GM19023 (cell line): ENCODE results near the gene ARPC5.

Experiments
- ATAC-seq: cut with Tn5 transposase; IDR thresholded peaks from one replicate; pipeline ENCODE4 v1.9.1; 2021; ENCODE audit warnings: mild to moderate bottlenecking, moderate library complexity; ENCODE audit not compliant: unreplicated experiment

Gene ARPC5

DNA sequence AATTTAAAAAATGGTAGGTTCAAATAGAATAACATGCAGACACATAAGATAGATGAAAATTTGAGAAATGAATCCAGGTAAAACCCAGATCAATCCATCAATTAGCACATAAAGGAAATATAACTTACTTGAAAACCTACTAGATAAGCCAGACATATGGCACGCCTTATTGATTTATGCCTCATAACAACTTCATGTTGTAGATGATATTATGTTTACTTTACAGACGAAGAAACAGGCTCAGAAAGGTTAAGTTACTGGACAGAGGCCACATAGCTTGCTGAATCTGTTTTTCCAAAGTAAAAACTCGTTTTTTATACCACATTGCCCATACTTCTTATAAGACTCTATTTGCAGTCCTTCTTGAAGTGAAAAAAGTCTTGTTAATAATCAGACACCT lies 23.2 kb downstream of the ARPC5 start:
- no peak for ATAC-seq

DNA sequence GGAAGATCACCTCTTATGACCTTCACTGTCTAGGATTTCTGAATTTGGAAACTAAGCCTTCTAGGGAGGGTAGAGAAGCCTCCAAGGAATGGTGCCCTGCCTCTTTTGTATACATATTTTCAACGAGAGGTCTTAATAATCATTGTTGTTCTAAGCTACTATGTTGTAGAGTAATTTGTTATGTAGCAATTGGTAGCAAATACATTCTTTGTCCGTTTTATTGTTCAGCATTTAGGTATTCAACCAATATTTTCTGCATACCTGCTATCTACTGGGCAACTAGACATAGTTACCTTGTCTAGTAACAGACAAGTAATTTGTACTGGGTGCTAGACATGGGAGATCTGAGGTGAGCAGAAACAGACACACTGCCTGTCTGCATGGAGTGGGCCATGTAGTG lies 24.6 kb downstream of the ARPC5 start:
- ATAC-seq, result no peak

DNA sequence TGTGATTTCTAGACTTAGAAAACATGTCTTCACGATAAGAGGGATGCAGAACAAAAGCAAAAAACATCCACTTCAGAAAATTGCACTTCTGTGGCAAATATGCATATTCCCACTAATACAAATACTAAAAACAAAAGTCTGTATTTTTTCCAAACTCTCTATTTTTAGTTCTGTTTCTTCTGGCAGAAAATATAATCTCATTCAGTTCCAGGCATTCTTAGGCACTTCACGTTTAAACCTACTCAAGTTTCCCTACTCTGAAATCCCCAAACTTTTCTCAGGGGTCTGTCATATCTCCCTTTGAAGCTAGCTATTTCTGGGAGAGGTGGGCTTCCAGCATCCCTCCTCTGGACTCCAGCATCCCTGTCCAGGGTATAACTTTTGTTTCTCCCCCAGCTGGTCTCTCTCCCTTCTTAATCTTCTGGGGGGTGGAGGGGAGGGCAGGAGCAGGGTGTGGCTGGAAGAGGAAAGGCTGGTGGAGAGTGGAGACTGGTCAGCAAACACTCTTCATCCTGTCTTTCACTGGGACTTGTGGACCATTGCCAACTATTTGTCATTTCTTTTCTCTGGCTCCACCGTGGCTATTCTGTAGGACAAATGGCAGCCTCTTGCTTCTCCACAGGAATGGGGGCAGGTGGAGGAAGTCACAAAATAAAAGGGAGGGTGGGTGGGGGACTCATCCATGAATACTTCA lies 25.7 kb downstream of the ARPC5 start:
- no peak for ATAC-seq

DNA sequence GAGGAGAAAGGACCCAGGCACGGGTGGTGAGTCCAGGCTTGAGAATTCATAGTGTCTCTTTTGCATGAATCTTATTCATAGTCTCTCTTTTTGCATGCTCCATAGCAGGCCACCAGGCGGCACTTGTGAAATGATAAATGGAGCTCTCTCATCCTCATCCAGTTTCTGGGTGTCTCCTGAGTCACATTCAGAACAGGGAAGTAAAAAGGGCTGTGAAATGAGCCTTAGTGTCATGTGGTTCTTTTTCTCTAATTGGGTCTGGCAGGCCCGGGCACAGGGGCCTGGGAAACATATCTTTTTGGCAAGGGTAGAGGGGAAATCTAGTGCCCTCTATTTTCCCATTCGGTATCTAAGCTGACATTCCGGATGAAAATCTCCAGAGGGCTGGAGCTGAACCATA lies 26.3 kb downstream of the ARPC5 start:
- ATAC-seq, result peak; percentile 44

DNA sequence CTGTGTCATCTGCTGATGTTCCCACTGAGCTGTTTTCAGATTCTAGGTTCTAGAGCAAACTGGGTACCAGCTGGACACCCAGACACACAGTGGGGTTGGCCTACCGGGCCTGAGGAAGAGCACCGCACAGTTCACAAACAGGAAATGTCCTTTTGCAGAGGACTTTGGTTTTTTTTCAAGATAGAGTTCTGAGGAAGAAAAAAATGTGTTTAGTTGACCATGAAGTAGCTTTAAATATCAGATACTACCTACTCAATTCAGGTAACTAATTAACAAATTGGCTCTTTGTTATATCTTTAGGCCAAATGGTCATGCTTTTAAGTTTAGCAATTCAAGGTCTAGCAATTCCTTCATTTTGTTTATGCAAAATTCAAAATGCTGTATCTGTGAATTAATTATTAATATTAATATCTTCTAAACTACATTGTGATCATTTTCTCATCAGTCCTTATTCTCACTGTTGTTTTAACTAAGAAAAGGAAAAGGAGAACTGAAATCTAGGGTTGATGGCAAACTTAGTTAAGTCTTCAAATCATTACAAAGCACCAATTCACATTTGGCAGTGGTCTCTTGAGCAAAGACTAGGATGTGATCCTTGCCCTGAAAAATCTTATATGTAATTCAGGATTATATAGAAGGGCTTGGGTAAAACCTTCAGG lies 28.1 kb downstream of the ARPC5 start:
- ATAC-seq, result no peak

DNA sequence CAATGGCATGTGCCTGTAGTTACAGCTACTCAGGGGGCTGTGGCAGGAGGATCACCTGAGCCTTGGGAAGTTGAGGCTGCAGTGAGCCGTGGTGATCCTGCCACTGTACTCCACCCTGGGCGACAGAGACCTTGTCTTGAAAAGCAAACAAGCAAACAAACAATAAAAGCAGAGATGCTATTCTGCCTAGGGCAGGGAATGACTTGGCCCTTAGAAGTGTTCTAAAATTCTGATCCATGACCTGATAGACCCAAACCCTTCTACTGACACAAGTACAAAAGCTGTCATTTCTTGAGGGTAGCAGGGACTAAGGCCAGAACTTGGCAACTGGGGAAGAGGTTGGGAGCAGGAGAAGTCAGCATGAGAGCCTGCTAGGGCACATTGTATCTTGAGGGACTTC lies 29.7 kb downstream of the ARPC5 start:
- ATAC-seq, result no peak

DNA sequence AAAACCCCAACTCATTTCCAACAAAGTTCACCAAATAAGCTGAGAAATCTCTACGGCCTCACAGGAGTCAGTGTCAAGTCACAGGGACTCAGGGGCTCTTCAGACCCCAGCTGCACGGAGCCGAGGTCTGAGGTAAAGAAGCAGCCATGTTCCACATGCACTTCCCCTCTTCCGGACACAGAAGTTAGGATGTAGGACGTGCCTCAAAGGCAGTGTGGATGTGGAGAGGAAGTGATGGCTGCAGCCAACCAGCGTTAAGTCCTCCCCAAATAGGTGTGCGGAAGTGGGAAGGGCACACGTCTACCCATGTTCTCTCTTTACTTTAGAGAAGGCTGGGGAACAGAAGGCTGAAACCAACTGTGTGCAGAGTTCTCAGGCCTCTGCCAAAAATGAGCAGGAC lies 30.8 kb downstream of the ARPC5 start:
- ATAC-seq, result peak; percentile 16

DNA sequence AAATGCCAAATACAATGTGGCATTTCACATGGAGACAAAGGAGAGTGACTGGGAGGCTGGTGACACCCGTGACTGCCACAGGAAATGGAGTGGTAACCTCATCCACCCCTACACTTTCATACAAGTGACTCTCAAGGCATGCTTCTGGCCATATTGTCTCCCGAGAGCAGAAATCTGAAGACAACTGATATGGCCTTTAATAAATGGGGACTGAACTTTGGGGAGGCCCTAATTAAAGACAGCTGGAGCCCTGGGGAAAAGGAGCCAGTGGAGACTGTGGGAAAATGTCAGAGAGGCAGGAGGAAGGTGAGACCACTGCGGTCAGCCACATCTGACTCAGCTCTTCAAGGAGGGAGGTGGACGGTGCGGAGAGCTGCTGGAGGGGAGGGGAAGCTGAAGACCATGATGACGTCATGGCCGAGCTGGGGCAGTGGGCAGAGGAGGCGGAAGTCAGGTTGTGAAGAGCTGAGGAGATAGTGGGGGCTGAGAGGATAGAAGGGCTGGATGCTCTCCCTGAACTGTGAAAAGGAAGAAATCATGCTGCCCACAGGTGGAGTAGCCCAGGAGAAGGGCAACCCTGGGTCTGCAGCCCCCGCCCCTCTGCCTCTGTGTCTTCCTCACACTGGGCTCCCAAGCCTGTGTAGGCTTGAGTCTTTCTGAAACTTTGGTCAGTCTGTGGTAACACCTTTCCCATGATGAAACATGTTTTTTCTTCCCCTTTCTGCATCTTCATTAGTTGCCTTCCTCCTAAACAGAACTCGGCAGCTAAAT lies 31.4 kb downstream of the ARPC5 start:
- peak; percentile 58 for ATAC-seq

DNA sequence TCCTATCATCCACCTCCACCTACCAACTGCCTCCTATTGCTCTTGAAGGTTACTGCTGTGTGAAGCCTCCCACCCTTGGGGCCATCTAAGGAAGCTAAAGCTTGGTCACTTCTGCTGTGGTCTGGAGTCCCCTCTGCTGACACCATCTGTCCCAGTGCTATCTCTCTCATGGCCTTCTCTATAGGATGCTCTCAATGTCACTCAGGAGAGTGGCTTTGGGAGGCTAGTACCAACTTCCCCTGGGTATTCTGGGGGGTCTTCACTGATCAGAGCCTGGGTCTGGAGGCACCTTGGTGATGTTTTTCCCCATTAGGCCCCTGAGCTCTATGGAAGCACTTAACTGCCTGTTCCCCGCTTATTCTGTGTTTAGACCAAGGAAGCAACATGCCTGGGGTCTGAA lies 33.1 kb downstream of the ARPC5 start:
- ATAC-seq, result no peak

DNA sequence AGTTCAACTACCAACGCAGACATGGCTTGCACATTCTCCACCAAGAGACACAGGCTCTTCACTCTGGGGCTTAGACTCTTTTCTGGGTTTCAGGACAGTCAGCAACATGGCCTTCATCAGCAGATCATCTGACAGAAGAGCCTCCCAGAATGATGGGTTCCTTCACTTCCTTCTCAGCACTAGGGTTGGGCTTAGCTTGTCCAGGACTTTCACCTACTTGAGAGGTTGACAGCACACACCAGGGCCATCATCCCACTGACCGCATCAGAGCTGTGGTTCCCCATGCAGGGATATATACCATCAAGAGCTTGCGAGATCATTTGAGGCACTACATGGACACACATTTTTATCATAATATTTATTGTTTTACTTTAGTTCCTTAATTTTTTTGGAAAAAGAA lies 34.9 kb downstream of the ARPC5 start:
- ATAC-seq, result no peak

DNA sequence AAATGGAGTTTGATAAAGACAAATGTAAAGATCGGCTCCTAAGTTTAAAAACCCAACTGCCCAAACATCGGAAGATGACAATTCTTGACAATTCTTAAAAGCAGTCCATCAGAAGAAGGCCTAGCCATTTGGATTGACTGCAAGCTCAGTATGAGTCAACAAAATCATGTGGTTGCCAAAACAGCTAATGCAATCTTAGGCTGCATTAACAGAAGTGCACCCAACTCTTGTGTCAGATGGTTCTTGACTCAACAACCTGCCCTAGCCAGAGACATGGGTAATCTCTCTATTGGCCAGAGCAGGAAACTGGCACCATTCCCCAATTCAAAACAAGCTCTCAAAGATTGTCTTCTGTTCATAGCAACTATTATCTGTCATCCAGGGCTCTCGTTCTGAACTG lies 35.4 kb downstream of the ARPC5 start:
- ATAC-seq, result no peak

DNA sequence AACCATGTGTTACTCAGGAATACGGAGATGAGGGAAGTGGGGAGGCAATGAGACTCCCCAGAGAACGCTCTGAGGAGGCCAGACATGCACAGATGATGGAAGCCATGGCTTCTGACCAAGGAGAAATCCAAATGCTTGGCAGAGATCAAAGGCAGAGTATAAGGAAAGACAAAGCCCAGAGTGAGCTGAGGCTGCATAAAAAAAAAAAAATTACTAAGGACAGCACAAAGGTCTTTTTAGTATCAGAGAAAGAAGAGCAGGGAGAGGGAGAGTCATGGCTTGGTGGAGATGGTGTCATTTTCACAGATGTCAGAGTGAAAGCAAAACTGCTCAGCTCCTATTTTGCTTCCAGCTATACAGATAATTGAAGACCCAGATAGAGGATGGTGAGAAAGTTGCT lies 37.2 kb downstream of the ARPC5 start:
- ATAC-seq, result peak; percentile 65

DNA sequence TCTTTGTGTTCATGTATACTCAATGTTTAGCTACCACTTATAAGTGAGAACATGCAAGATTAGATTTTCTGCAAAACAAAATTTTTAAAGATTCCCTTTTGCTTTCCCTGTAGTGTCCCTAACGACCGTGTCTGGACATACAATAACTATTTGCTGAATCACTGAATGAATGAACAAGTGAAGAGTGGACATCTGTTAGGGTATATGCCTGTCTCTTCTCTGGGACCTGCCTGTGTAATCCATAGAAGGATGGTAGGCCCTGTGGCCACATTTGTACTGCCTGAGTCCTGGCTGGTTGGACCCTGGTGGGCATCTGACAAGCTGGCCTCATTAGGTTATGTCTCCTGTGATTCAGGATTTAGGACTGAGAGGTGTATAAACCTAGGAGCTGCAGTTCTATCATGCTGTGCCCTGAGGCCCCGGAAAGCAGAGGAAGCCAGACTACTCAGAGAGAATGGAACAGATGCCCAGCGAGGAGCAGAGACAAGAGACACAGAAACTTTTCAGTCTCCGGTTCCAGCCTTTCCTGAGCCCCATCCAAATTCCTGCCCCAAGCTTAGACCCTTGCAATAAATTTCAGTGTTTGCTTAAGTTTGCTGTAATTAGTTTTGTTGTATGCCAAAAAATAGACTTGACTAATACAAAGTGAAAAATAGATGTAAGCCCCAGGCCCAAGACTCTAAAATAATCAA lies 37.8 kb downstream of the ARPC5 start:
- no peak for ATAC-seq

DNA sequence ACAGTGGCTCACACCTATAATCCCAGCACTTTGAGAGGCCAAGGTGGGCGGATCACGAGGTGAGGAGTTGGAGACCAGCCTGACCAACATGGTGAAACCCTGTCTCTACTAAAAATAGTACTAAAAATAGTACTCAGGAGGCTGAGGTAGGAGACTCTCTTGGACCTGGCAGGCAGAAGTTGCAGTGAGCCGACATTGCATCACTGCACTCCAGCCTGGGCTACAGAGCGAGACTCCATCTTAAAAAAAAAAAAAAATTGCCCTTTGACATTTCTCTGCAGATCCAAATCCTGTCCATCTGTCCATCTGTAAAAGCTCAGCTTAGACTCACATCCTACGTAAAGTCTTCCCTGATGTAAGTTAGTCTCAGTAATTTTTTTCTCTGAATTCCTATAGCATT lies 39.1 kb downstream of the ARPC5 start:
- ATAC-seq, result no peak

DNA sequence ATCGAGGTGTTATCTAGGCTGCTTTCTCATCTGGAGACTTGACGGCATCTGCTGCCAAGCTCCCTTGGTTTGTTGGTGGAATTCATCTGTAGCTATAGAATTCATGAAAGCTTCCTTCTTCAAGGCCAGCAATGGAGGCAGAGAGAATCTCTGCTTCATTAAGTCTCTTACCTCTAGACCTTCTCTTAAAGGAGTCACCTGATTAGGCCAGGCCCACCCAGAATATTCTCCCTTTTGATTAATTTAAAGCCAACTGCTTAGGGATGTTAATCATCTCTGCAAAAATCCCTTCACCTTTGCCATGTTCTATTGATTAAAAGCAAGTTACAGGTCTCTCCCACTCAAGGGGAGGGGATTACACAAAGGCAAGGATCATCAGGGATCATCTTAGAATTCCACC lies 40.0 kb downstream of the ARPC5 start:
- ATAC-seq, result no peak

DNA sequence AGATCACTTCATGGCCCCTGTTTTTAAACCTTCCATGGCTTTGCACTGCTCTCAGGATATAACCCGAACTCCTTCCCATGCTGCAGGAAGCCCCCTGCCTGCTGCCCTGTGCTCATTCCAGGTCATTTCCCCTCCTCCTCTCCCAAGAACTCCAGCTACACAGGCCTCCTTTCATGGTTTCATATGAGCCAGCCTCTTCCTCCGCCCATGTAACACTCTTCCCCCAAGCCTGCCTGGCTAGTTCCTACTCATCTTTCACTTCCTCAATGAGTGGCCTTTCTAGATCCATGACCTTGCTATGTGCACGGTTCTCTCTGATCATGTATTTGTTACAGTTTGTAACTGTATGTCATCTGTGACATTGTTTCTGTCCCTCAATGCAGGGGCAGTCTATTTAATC lies 42.2 kb downstream of the ARPC5 start:
- ATAC-seq, result peak; percentile 41

DNA sequence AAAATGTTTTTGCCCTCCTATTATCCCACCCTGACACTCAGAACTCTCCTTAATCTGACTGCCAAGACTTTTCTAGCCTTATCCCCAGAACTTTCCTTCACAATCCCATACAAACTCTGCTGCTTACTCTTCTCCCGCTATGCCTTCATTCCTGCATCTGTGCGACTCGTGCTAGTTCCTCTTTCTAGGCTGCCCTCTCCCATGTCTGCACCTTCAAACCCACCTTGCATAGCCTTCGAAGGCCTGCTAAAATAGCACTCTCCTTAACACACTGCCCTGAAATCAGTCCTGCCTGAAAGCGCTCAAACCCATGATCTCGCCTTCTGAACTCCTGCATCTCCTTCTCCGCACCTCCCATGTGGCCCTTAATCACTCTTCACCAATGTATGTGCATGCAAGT lies 42.9 kb downstream of the ARPC5 start:
- no peak for ATAC-seq

DNA sequence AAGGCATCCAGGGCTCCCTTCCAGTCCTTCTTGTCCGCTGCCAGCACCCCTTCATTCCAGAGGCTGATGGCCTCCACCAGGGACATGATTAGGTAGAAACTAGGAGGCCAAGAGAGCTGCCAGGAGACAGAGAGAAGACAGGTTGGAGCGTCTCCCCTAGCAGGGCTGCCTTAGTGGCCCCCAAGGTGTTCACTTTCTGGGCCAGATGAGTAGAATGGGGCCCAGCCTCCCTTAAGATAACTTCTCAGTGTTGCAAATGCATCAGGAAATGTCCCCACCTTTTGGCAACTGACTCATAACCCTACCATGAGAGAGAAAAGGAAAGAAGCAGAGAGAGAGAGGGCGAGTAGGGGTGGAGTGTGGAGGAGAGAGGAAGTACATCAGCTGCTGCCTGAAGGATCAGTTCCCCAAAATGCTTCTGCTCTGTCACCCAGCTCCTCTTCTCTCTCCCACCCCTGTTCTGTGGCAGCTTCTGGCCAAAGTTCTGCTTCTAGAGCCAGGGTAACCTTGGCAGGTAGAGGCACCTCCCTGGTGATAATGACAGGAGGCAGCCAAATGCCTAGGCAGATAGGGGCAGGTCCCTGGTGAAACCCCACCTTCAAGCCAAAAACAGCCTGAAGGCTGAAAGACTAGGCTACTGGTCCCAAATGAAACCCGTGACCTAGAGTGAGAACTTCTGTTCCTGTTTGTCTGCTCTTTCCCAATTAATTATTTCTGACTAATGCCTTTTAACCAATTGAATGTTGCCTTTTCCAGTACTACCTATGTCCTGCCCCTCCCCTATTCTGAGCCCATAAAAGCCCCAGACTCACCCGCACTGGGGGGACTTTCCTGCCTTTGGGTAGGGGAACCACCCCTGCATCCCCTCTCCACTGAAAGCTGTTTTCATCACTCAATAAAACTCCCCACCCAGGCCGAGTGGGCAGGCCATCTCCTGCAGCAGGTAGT lies 45.1 kb downstream of the ARPC5 start, which contains the start of gene NCF2:
TSS of gene NCF2 (minus strand) at position 216 of the 948 bp plus-strand sequence. CDS start at position 86, 130 bp downstream.
- ATAC-seq, result peak; percentile 74

DNA sequence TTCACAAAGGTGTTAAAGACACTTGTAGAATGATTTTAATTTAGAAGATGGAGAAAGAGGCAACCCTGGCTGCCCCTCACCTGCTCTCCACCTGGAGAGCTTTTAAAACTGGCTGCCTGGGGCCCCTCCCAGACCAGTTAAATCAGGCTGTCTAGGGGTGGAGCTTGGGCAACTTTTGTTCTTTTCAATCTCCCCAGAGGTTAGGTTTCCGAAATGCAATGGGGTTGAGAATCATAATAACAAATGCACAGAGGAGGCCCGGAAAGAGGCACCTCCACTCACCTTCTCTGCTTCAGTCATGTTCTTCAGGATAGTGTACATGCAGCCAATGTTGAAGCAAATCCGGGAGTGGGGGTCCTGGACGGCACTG lies 45.7 kb downstream of the ARPC5 start:
- peak; percentile 28 for ATAC-seq

DNA sequence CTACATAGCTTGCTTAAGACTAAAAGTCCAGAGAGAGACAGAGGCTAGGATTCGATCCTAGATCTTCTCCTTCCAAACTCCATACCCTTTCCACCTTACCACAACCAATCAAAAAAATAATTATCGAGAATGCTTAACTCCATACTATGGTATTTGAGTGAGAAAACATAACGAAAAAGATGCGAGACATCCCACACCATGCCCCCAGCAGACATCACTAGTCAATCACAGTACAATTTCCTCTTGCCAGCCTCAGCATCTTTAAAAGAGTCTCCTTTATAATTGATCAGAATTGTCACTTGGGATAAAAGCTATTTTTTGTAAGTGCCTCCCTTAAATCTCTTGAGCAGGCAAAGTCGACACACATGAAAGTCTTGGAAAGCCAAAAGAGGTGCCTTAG lies 46.2 kb downstream of the ARPC5 start:
- no peak for ATAC-seq
